Endothelial cell of umbilical vein (primary cell): ENCODE measurements around the gene ADAT3. TPM values are rescaled to one million over a fixed set of nuclear protein-coding genes. Genes with fewer than 3 reads are reported as not detected.

ENCODE experiments used
- BruUV-seq: library from RNA; stranded (reverse); fragments of 400-500 nt; replicated peaks from 2 replicates; lab custom pipeline; 2021; lab: Mats Ljungman, UMichigan
- CTCF ChIA-PET: fragments of 300-600, 350-600 bp; sonication (Branson Sonifier 250); formaldehyde crosslinking; loops from one replicate; lab custom pipeline; 2021; ENCODE audit warnings: antibody characterized with exemption, inconsistent platforms; lab: Charles Lee
- POLR2A ChIA-PET: fragments of 300-600, 350-600 bp; sonication (Branson Sonifier 250); formaldehyde crosslinking; loops from one replicate; lab custom pipeline; 2021; ENCODE audit warnings: antibody characterized with exemption, inconsistent platforms; lab: Charles Lee
- DNase-seq: peaks from one replicate; pipeline ENCODE4 v3.0.0-alpha.2; 2011; ENCODE audit warnings: low read depth, low spot score
- FAIRE-seq: peaks from 2 replicates; lab custom pipeline; 2011; peaks lifted over from hg19 to GRCh38; lab: Jason Lieb, UNC
- H2AFZ ChIP-seq: 2 replicates; pipeline ENCODE4 v1.6.0; 2012; ENCODE audit warnings: low read depth, low read length, control low read depth, inconsistent platforms
- H3K27ac ChIP-seq: 2 replicates; pipeline ENCODE4 v1.5.1; 2011; ENCODE audit warnings: low read depth, mild to moderate bottlenecking, control low read depth, low read length, moderate library complexity; ENCODE audit not compliant: insufficient read depth
- H3K27me3 ChIP-seq, 2 experiments: 2 replicates each; pipeline versions ENCODE4 v1.6.0 to v1.6.1; 2011; ENCODE audit warnings: low read length in 2 of 2, mixed read lengths in 1 of 2; ENCODE audit not compliant: control insufficient read depth in 2 of 2, insufficient read depth in 2 of 2
- H3K36me3 ChIP-seq, 2 experiments: 2 replicates in 1 of 2; 3 replicates in 1 of 2; pipeline ENCODE4 v1.5.1; 2011; ENCODE audit warnings: low read length in 2 of 2, mild to moderate bottlenecking in 1 of 2, moderate library complexity in 1 of 2; ENCODE audit not compliant: control insufficient read depth in 2 of 2, insufficient read depth in 2 of 2; ENCODE audit errors: extremely low read depth in 1 of 2
- H3K4me1 ChIP-seq: 3 replicates; pipeline ENCODE4 v1.5.1; 2011; ENCODE audit warnings: mild to moderate bottlenecking, low read length; ENCODE audit not compliant: control insufficient read depth, insufficient read depth; ENCODE audit errors: extremely low read depth
- H3K4me2 ChIP-seq: 2 replicates; pipeline ENCODE4 v1.6.1; 2011; ENCODE audit warnings: low read length, control low read depth, mixed read lengths; ENCODE audit not compliant: insufficient read depth
- H3K4me3 ChIP-seq, 3 experiments: fragments of 200-600 bp in 1 of 3; sonication (generic), shearing (Covaris generic) in 1 of 3; replicated peaks in 1 of 3; 2 replicates each; pipeline ENCODE4 v1.5.1; 2011 to 2016; ENCODE audit warnings: control low read depth in 3 of 3, low read length in 3 of 3, mild to moderate bottlenecking in 2 of 3, inconsistent platforms in 1 of 3, low read depth in 1 of 3, moderate library complexity in 1 of 3; ENCODE audit not compliant: insufficient read depth in 1 of 3
- H3K79me2 ChIP-seq: 2 replicates; pipeline ENCODE4 v1.6.0; 2012; ENCODE audit warnings: low read length, inconsistent platforms; ENCODE audit not compliant: control insufficient read depth, insufficient read depth
- H3K9ac ChIP-seq: replicated peaks from 2 replicates; pipeline ENCODE3; 2011; ENCODE audit warnings: low read length, control low read depth; ENCODE audit not compliant: insufficient read depth; ENCODE audit errors: extremely low read depth
- H3K9me1 ChIP-seq: replicated peaks from 3 replicates; pipeline ENCODE4 v1.6.0; 2011; ENCODE audit warnings: mild to moderate bottlenecking, low read length; ENCODE audit not compliant: control insufficient read depth, insufficient read depth; ENCODE audit errors: extremely low read depth
- H3K9me3 ChIP-seq: replicated peaks from 2 replicates; pipeline ENCODE4 v1.5.1; 2012; ENCODE audit warnings: low read length, inconsistent platforms; ENCODE audit not compliant: control insufficient read depth, insufficient read depth
- H4K20me1 ChIP-seq: replicated peaks from 2 replicates; pipeline ENCODE3; 2011; ENCODE audit warnings: mild to moderate bottlenecking, low read length; ENCODE audit not compliant: control insufficient read depth, insufficient read depth; ENCODE audit errors: extremely low read depth
- CTCF ChIP-seq, 2 donors: IDR thresholded peaks; 1 replicate in 1 of 2; 2 replicates in 1 of 2; pipeline ENCODE4 v1.5.1; 2011; ENCODE audit warnings: low read length in 2 of 2, mild to moderate bottlenecking in 2 of 2, moderate library complexity in 2 of 2, control low read depth in 1 of 2, inconsistent platforms in 1 of 2, low read depth in 1 of 2; ENCODE audit not compliant: insufficient read depth in 1 of 2; ENCODE audit errors: extremely low read depth in 1 of 2
- GATA2 ChIP-seq: IDR thresholded peaks from 2 replicates; pipeline ENCODE4 v1.7.0; 2011; ENCODE audit warnings: low read depth, mild to moderate bottlenecking, moderate library complexity, mixed read lengths, low read length; ENCODE audit not compliant: insufficient read length, insufficient read depth
- JUN ChIP-seq: IDR thresholded peaks from 2 replicates; pipeline ENCODE4 v1.6.1; 2011; ENCODE audit warnings: borderline replicate concordance, low read depth; ENCODE audit not compliant: insufficient read length, insufficient read depth
- POLR2A ChIP-seq: IDR thresholded peaks from 2 replicates; pipeline ENCODE4 v1.6.1; 2012; ENCODE audit warnings: low read depth, mild to moderate bottlenecking, control low read depth, low read length
- POLR2AphosphoS5 ChIP-seq: IDR thresholded peaks from 2 replicates; pipeline ENCODE4 v1.6.1; 2012; ENCODE audit warnings: low read depth, mild to moderate bottlenecking, control low read depth, low read length, moderate library complexity; ENCODE audit not compliant: insufficient read depth
- dilution Hi-C: fragments of 300-500 bp; cut with MboI; formaldehyde crosslinking; loops from one replicate; pipeline ENCODE4 v1.15.0; 2019; ENCODE audit warnings: low sequenced_read_pairs; ENCODE audit not compliant: extremely low pct_ligation_motif_present
- intact Hi-C: fragments of 100-400 bp; cut with micrococcal nuclease; formaldehyde crosslinking; loops from one replicate; pipeline ENCODE4 v1.10.0; 2022
- polyA plus RNA-seq, 4 experiments: library from polyadenylated mRNA; depleted of rRNA in 3 of 4; stranded (reverse) in 3 of 4; unstranded in 1 of 4; fragments of >200 nt; gene quantifications; 2 replicates each; pipeline versions ENCODE4 v1.2.1 to v1.2.3, GENCODE V29; 2011 to 2012; ENCODE audit warnings: missing spikeins in 1 of 4
- total RNA-seq: library from RNA; stranded (reverse); gene quantifications from 2 replicates; pipeline ENCODE4 v1.2.3, GENCODE V29; 2021

The ADAT3 gene
- total and polyA plus RNA-seq, 2 donors (not counting 3 experiments of a cell fraction or from before 2014, with no cell fraction given), result 5.7 to 11.7 TPM

GRCh38 chr19:1856698-1857603 is 48.2 kb upstream of the ADAT3 start:
- Histone ChIP-seq H3K4me3 (peak overlapping the region in 2 of 3 experiments; percentile 8 to 17), H4K20me1 (no peaks in the 10 kb centered on the region), H3K79me2 (peaks cover 83% of the 10 kb centered on the region), H3K27ac (peak overlapping the region; percentile 52), H3K9me1 (no peaks in the 10 kb centered on the region), H3K27me3 (no peaks in the 10 kb centered on the region), H2AFZ (no peak overlapping the region), H3K4me2 (peak overlapping the region; percentile 45), H3K36me3 (no peaks in the 10 kb centered on the region), H3K4me1 (peaks cover 51% of the 10 kb centered on the region), H3K9me3 (no peaks in the 10 kb centered on the region), H3K9ac (peak overlapping the region; percentile 10)
- peak; percentile 98 for FAIRE-seq
- peak; percentile 76 for DNase-seq
- ChIA-PET CTCF (interaction anchor here (0.5 to 2.1 kb wide), 4 partner anchors 8 to 65 kb away, joined by 3 to 14 read pairs (median 4); no protein-coding TSS in a partner anchor), POLR2A (interaction anchor here (0.6 kb wide), 1 partner anchor 1200 kb away, joined by 3 read pairs; no protein-coding TSS in a partner anchor)
- BruUV-seq, result no TSS peak
- dilution Hi-C loops (no loop called here), intact Hi-C loops (no loop called here)
- TF ChIP-seq GATA2 (no peak), POLR2AphosphoS5 (no peak), JUN (no peak), CTCF (IDR thresholded peaks at IDR 0.05; ENCODE audit: extremely low read depth in 1 of 2, insufficient read depth in 1 of 2, low read depth in 1 of 2, low read length in 2 of 2) (no peak), POLR2A (peak; percentile 17)
